NT2/D1 (cell line): ENCODE results near the gene DRG2.

ENCODE experiments used
- DNase-seq: peaks from one replicate; pipeline ENCODE4 v3.0.0-alpha.2; 2011; ENCODE audit warnings: low read depth, low spot score
- H3K27me3 ChIP-seq: 2 replicates; pipeline ENCODE4 v1.6.0; 2011; ENCODE audit warnings: mild to moderate bottlenecking; ENCODE audit not compliant: insufficient read length, insufficient read depth
- H3K36me3 ChIP-seq: 2 replicates; pipeline ENCODE4 v1.6.1; 2011; ENCODE audit warnings: mild to moderate bottlenecking, low read length, mixed read lengths; ENCODE audit not compliant: insufficient read depth, insufficient read length
- H3K4me1 ChIP-seq: 2 replicates; pipeline ENCODE4 v1.5.1; 2011; ENCODE audit not compliant: insufficient read depth, insufficient read length
- H3K4me3 ChIP-seq: 2 replicates; pipeline ENCODE4 v1.5.1; 2011; ENCODE audit warnings: low read depth; ENCODE audit not compliant: insufficient read length
- H3K9ac ChIP-seq: 2 replicates; pipeline ENCODE4 v1.6.0; 2011; ENCODE audit warnings: low read depth; ENCODE audit not compliant: insufficient read length
- H3K9me3 ChIP-seq: 2 replicates; pipeline ENCODE4 v1.5.1; 2011; ENCODE audit warnings: mild to moderate bottlenecking, low read length; ENCODE audit not compliant: insufficient read depth
- SUZ12 ChIP-seq: IDR thresholded peaks from 2 replicates; pipeline ENCODE4 v1.6.1; 2011; ENCODE audit not compliant: insufficient read length, insufficient read depth; ENCODE audit errors: extremely low read depth
- YY1 ChIP-seq: IDR thresholded peaks from 2 replicates; pipeline ENCODE4 v1.6.1; 2011; ENCODE audit not compliant: insufficient read length, insufficient read depth
- ZNF274 ChIP-seq: IDR thresholded peaks from 2 replicates; pipeline ENCODE4 v1.6.1; 2011; ENCODE audit warnings: mild to moderate bottlenecking, low read depth, low read length

Gene DRG2

DNA sequence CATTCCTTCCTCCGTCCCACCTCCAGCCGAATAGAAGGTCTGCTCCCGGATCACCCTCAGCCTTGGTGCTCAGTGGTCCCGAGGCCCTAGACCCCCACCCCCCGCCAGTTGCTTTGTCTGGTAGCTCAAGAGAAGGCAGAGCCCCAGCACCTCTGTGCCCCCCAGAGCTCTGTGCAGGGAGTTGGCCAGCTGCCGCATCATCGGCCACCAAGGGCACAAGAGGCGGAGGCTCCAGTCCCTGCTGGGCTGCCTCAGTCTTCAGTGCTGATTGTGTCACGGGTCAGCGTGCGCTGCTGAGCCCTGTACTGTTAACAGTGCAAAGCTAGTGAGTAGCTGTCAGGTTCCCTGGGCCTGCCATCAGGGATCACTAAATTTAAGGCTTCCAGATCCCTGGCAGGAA lies 22.2 kb upstream of the DRG2 start:
- Histone ChIP-seq H3K4me3 (no peak overlapping the region), H3K4me1 (peaks cover 3% of the 10 kb centered on the region), H3K36me3 (peaks cover 23% of the 10 kb centered on the region), H3K9ac (no peak overlapping the region), H3K9me3 (no peaks in the 10 kb centered on the region), H3K27me3 (no peaks in the 10 kb centered on the region)
- no peak for DNase-seq
- no peak for TF ChIP-seq YY1

DNA sequence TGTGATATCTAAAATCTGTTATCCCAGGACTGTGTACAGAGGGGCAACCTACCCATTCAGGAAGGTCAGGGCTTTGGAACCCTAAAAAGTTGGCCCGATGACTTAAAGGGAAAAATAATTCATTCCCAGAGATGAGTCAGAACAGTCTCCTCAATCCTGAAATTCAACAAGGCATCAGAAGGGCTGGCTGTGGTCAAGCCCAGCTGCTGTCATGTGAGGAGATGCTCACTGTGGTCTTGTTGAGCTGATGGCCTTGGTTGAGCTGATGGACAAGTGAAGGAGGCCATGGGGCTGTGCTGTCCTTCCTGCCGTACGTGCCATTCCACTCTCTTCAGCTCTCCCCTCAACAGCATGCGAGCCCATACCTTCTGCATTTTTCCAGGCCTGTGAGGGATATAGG lies 20.9 kb upstream of the DRG2 start:
- Histone ChIP-seq H3K9ac (no peak overlapping the region), H3K27me3 (no peaks in the 10 kb centered on the region), H3K4me3 (no peak overlapping the region), H3K4me1 (peaks cover 3% of the 10 kb centered on the region), H3K36me3 (peaks cover 16% of the 10 kb centered on the region), H3K9me3 (no peaks in the 10 kb centered on the region)
- DNase-seq: no peak
- TF ChIP-seq ZNF274 (no peak), YY1 (no peak), SUZ12 (no peak)

DNA sequence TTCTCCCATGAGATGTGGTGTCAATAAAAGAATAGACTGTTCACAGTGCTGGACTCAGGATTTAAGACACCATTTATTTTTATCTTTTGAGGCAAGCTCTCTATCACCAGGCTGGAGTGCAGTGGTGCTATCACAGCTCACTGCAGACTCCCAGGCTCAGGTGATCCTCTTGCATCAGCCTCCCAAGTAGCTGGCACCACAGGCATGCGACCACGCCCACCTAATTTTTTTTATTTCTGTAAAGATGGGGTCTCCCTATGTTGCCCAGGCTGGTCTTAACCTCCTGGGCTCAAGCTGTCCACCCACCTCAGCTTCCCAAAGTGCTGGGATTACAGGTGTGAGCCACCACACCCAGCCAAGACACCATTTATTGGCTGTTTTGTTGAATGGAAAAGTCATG lies 18.6 kb upstream of the DRG2 start:
- DNase-seq: no peak
- peaks cover 3% of the 10 kb centered on the region for H3K4me1 ChIP-seq
- H3K36me3 ChIP-seq: peaks cover 16% of the 10 kb centered on the region
- no peaks in the 10 kb centered on the region for H3K27me3 ChIP-seq
- H3K9me3 ChIP-seq: no peaks in the 10 kb centered on the region
- TF ChIP-seq ZNF274 (no peak), YY1 (no peak), SUZ12 (no peak)
- H3K4me3 ChIP-seq: no peak overlapping the region
- no peak overlapping the region for H3K9ac ChIP-seq

DNA sequence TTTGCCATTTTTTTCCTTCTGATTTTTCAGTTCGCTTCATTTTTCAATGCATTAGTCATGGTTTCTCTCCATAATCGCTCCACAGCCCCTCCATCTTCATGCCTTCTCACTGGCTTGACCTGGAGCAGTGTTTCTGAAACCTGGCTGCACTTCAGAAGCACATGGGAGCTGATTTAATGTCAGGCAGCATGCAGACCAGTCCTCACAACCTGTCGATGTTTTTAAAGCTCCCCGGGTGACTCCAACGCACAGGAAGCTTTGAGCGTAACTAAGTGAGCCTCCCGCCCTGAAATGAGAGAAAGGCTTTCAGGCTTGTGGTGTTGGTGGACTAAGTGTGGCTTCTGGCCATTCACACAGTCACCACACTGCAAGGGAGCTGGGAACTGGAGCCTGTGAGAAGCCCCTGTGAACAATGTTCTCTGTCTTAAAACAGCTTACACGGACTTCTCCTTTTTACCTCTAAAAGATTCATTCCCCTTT lies 16.8 kb upstream of the DRG2 start:
- no peak overlapping the region for H3K9ac ChIP-seq
- H3K4me3 ChIP-seq: no peak overlapping the region
- H3K4me1 ChIP-seq: no peaks in the 10 kb centered on the region
- DNase-seq: no peak
- peaks cover 6% of the 10 kb centered on the region for H3K36me3 ChIP-seq
- TF ChIP-seq SUZ12 (no peak), ZNF274 (no peak), YY1 (no peak)
- H3K9me3 ChIP-seq: no peaks in the 10 kb centered on the region
- no peaks in the 10 kb centered on the region for H3K27me3 ChIP-seq

DNA sequence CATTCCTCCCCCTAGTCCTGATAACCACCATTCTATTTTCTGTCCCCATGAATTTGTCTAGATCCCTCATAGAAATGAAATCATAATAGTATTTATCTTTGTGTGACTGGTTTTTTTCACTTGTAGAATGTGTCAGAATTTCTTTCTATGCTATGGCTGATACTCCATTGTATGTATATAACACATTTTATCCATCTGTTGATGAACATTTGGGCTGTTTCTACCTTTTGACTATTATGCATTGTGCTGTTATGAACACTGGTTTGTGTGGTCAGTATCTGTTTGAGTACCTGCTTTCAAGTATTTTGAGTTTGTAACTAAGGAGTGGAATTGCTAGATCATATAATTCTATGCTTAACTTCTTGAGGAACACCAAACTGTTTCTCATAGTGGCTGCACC lies 16.0 kb upstream of the DRG2 start:
- TF ChIP-seq YY1: no peak
- no peak for TF ChIP-seq SUZ12
- no peak for TF ChIP-seq ZNF274

DNA sequence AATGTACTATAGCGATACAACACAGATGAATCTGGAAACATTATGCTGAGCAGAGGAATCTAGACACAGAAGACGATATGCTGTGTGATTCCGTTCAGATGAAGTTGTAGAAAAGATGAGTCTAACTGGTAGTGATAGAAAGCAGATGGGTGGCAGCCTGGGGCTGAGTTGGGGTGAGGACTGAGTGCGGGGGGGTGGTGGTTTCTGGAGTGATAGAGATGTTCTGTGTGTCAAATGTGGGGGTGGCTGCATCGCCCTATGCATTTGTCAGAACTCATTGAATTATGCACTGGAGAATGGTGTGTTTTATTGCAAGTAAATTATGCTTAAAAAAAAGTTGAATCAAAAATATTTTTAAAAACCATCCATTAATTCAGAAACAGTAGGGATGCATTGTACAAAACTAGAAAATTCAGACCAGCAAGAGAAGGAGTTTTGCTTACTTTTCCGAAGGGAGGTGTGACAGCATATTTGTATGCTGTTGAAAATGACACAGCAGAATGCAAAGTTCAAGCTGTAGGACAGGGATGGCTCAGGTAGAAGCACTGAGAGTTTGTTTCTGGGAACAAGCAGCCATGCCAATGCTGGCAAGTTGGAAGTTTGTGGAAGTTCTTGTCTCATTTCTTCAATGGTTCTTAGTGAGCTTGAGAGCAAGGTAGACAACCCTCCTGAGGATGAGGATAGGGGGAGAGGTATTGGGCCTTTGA lies 13.0 kb upstream of the DRG2 start:
- Histone ChIP-seq H3K9me3 (no peaks in the 10 kb centered on the region), H3K4me3 (no peak overlapping the region), H3K27me3 (no peaks in the 10 kb centered on the region), H3K9ac (no peak overlapping the region), H3K36me3 (no peaks in the 10 kb centered on the region), H3K4me1 (no peaks in the 10 kb centered on the region)
- DNase-seq: no peak
- TF ChIP-seq YY1 (no peak), SUZ12 (no peak), ZNF274 (no peak)

More for the DNA sequence above, 16.0 kb upstream of the DRG2 start:
- no peak for DNase-seq
- Histone ChIP-seq H3K4me3 (no peak overlapping the region), H3K4me1 (no peaks in the 10 kb centered on the region), H3K9me3 (no peaks in the 10 kb centered on the region), H3K9ac (no peak overlapping the region), H3K36me3 (no peaks in the 10 kb centered on the region), H3K27me3 (no peaks in the 10 kb centered on the region)

DNA sequence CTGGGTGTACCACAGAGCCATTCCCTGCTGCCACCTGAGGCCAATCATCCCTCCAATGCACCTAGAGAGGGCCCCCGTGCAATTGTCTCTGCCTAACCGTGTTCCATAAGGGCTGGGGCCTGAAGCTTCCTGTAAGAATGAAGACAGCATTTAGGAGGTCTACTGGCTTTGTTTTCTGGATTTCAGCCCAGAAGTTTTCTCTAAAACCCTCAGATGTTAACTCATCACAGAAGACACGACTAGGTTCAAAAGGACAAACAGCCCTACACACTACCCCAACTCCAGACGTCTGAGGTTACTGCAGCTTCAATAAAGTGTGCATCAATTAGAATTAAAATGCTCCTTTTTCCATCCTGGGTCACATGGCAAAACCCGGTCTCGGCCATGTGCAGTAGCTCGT lies 10.8 kb upstream of the DRG2 start:
- TF ChIP-seq YY1: no peak
- TF ChIP-seq SUZ12: no peak
- TF ChIP-seq ZNF274: no peak
- no peaks in the 10 kb centered on the region for H3K27me3 ChIP-seq

DNA sequence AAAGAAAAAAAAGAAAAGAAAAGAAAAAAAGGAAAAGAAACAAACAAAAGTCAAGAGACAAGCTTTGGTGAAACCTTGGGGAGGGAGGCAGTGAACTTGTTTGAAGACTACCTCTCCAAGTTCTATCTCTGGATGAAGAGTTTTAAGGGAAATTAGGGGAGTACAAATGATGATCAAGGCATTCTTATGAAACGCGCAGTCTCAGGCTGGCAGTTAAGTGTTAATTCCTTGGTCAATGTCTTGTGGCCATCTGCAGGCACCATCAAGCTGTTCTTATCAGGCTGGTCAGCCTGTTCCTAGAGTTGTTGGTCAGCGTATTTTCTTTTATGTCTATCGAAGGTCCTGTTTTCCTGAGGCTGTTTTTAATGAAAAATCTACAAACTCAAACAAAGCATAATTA lies 8.2 kb upstream of the DRG2 start:
- no peaks in the 10 kb centered on the region for H3K4me1 ChIP-seq
- H3K27me3 ChIP-seq: no peaks in the 10 kb centered on the region
- no peak for DNase-seq
- H3K9ac ChIP-seq: no peak overlapping the region
- H3K4me3 ChIP-seq: no peak overlapping the region
- no peaks in the 10 kb centered on the region for H3K9me3 ChIP-seq
- no peaks in the 10 kb centered on the region for H3K36me3 ChIP-seq
- TF ChIP-seq ZNF274 (no peak), SUZ12 (no peak), YY1 (no peak)

More for the DNA sequence above, 10.8 kb upstream of the DRG2 start:
- Histone ChIP-seq H3K9me3 (no peaks in the 10 kb centered on the region), H3K4me3 (no peak overlapping the region), H3K4me1 (no peaks in the 10 kb centered on the region), H3K36me3 (no peaks in the 10 kb centered on the region), H3K9ac (no peak overlapping the region)
- no peak for DNase-seq
